Epidermal melanocyte (primary cell): ENCODE measurements around the gene CD58.
"Not testable (repeated sequence)": the region's sequence is repeated elsewhere in the genome, so short reads cannot be mapped to it uniquely, and the experiment has no call there.

ENCODE experiments used
- DNase-seq: peaks from one replicate; pipeline ENCODE4 v3.0.0; 2011; ENCODE audit warnings: low spot score; ENCODE audit not compliant: insufficient read length

Gene CD58

GRCh38 chr1:116593401-116593800 lies 22.6 kb upstream of the CD58 start:
- not testable (repeated sequence) for DNase-seq

DNA sequence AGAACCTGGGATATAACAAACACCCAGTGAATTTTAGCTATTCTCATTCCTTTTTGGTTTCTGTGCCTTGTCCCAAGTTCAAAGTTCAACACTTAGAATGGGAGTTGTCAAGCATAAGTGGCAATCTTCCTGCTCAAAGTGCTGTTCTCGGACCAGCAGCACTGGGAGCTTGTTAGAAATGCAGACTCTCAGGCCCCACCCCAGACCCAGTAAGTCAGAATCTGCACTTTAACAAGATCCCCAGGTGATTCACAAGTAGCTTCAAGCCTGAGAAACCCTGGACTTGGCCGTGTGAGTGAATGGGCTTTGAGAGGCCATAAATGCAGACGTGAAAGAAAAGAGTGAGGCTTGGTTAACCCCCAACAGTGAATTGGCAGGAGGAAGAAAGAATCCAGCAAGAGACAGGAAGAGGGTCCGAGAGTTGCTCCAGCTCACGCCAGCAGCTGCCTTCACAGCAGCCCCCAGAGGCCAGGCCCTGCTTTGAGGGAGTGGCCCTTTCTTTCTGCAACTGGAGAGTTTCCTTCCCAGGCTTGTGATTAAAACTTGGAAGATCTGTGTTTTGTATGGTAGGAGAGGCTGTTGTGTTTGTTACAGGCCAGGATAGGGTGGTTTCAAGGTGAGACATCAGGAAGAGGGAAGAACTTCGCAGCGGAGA lies 21.3 kb upstream of the CD58 start:
- DNase-seq, result not testable (repeated sequence)

GRCh38 chr1:116591006-116591950 lies 20.5 kb upstream of the CD58 start:
- not testable (repeated sequence) for DNase-seq

- DNase-seq, result not testable (repeated sequence)
Measured at GRCh38 chr1:116590359-116591005, 19.7 kb upstream of the CD58 start.

DNA sequence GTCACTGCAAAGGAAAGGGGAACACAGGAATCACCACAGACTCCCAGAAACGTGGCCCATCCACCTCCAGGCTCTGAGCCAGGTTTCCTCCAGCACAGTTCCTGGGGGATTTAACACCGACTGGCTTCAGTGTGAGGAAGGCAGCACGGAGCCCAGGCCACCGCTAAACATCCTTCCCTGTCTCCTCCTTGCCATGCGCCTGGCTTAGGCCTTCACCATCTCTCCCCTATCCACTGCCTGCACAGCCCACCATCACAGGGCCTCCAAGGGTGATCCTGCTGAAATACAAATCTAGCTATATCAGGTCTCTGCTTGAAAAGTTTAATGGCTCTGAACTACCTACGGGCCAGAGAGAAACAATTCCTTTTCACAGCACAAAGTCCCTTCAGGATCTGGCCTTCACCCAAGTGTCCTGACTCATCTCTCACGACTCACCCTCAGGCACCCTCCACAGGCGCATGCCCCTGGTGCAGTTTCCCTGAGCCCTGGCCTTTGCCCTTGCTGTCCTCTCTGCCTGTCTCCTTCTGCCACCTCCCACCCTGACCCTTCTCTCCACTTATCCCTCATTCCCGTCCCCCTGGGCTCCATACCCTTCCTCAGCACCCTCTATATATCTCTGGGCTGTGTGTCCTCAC lies 18.4 kb upstream of the CD58 start:
- DNase-seq, result not testable (repeated sequence)

GRCh38 chr1:116587501-116588227 lies 16.8 kb upstream of the CD58 start:
- DNase-seq, result no peak

- DNase-seq, result peak; percentile 56
Measured at GRCh38 chr1:116586741-116587143, 15.9 kb upstream of the CD58 start.

DNA sequence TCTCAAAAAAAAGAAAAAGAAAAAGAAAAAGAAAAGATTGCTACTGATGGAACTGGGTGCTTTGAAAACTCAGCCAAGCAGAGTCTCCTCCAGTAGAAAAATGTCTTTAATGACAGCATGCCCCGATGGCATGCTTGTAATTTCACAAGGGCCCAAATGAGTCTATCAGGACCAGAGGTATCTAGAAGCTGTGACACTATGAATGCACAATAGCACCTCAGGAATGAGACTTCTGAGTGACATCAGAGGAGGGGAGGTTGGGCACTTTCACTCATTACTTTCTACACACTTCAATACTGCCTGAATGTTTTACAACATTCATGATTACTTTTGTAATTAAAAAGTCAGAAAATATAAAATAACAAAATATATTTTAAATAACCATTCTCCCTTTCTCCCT lies 15.1 kb upstream of the CD58 start:
- DNase-seq, result no peak

GRCh38 chr1:116581323-116581885 lies 10.6 kb upstream of the CD58 start:
- no peak for DNase-seq

DNA sequence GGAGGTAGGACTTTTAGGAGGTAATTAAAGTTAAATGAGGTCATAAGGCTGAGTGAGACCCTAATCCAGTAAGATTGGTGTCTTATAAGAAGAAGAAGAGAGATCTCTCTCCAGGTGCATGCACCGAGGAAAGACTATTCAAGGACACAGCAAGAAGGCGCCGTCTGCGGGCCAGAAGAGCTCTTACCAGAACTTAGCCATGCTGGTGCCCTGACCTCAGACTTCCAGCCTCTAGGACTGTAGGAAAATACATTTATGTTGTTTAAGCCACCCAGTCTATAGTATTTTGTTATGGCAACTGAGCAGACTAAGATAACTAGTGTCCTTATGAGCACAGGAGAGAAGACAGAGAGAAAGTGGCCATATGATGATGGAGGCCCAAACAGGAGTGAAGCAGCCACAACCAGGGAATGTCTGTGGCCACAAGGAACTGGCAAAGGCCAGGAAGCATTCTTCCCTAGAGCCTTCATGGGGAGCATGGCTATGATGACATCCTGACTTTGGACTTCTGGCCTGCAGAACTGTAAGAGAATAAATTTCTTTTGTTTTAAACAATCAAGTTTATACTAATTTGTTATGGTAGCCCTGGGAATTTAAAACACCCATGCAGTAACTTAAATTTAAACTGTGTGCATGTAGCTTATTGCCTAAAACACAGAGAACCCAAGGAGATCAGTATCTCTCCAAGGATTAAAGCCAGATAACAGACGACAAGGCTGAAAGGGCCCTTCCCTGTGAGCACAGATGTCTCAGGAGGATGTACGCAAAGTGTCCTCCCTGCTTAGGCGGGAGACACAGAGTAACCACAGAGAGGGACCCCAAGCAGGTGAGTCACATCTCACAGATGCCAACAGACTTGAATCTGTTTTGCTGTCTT lies 9.9 kb upstream of the CD58 start:
- no peak for DNase-seq

- DNase-seq, result no peak
Measured at GRCh38 chr1:116579259-116579875, 8.5 kb upstream of the CD58 start.

DNA sequence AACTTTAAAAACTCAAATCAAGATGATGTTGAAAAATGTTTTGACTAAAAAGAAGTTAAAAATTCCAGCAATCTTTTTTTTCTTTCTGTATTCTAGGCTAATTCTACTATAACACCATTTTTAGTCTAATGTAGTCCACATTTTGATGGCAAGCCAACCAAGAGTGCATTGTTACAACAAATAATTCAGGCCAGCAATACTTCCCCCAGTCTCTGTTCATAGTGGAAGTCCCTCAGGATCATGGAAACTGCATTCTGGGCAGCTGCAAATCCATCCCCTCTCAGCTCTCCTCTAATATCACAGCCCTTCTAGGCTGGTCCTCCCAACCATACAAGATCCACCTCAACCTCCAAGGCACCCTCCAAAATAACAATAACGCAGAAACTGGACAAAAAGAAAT lies 7.8 kb upstream of the CD58 start:
- no peak for DNase-seq

DNA sequence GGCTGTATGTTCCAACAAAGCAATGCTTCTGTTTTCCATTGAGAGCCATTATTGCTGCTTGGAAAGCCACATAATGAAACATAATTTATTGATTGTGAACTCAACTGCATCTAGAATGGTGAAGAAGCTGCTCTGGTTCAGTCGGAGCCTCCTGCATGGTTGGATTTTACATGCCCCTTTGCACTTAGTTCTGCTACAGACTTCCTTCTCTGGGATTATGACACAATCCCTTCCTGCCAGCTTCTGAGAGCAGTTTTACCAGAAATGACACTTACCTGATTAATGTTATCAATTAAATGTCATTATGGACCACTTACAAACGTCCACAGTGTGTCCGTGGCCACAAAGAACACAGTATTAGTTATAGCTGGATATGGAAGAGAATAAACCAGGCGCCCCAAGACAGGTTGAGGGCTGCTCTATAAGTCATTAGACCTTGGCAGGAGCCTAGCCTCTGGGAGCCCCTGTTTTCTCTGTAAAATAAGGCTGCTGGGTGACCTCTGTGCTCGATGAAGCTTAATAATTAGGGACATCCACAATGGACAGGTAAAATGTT lies 7.0 kb upstream of the CD58 start:
- no peak for DNase-seq

DNA sequence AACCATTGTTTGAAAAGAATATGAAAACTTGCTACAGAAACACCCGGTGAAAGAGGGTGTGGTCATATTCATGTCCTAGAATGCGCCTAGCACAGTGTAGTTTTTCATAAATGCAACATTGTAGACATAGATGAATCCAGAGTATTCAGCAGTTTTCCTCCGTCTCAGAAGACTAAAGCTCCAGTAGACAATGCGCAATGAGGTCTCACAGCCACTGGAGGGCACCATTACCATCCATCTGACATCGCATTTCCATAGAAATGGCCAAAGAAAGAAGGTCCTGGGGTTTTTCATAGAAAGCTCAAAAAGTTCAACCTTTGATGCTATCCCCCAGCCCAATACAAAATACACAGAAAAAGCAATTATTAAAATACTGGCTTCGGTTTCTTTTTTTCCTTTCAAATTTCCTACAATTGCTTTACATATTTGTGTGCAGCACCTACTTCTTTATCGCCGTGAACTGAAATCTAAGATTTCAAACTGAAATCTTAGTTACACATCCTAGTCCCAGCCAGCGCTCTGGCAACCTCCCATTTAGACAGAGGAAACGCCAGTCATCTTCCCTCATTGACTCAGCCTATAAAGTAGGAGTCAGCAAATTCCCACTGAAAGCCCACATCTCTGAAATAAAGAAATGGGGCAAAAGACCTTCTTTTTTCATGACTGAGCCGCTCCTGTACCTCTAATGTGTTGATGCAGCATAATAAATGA lies 3.9 kb upstream of the CD58 start:
- peak; percentile 87 for DNase-seq

DNA sequence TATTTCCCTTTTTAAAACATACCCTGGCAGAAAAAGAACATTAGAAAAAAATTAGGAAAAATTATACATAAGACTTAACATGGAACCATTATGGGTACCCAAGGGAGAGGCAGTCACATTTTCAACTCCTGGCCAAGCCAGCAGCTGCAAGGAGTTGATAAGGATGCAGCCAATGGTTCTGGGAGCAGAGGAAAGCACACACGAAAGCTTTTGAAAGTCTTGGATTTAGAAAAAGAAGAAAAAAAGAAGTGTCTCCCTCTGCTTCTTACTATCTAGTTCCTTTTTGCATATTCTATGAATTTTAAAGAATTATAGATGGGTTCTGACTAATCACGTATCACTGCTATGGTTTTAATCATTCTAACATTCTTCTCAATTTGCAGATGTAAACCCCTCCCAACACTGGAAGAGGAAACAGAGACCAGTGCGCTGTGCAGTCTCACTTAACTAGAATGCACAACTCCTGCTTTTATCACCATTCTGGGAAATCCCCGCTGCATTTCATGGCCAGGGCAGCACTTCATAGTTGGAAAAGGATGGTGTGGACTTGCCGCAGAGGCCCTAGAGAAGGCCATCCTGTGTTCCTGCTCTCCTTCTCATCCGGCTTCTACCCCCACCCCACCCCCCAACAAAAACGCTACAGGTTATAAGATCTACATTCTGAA lies 2.7 kb upstream of the CD58 start:
- no peak for DNase-seq

DNA sequence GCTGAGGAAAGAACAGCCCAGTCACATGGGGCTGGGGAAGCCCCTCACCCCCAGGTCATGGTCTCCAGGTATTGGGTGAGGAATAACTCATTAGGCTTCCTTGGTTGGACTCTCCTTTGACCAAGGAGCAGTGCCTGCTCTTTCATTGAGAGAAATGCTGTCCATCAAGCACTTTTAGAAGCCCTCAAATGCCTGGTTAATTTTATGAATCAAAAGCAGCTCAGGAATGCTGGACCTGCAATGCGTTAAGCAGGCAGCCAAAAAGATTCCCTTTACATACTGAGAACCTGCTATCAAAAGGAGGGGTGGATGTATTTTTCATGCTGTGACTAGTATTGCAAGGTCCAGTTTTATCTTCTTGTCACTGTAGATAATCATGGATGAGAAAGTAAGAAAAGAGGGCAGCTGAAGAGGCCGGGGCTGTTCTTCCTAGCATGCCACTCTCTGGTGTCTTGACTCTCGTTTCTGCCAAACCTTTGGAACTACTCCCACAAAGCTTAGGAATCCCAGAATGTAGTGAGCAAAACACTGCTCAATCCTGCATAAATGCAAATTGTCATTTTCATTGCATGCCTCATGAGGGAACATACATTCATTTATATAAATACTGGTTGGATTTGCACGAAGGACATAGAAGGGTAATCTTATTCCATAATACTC lies 2.1 kb upstream of the CD58 start:
- DNase-seq, result no peak

- DNase-seq, result no peak
Measured at GRCh38 chr1:116572099-116572498, 1.3 kb upstream of the CD58 start.
